Bladder microvascular endothelial cell (primary cell): ENCODE results near the gene AMD1. TPM values are rescaled to one million over a fixed set of nuclear protein-coding genes. Genes with fewer than 3 reads are reported as not detected.

Experiments used
- total RNA-seq: library from RNA; depleted of rRNA; stranded (reverse); fragments of >200 nt; gene quantifications from 2 replicates; pipeline ENCODE4 v1.2.3, GENCODE V29; 2014

AMD1 gene
- 28.3 and 53.3 TPM in 2 replicates for total RNA-seq

GRCh38 chr6:110873981-110874879, at the start of gene AMD1:
AMD1 (plus strand) TSS chr6:110874785; CDS start chr6:110875106, 321 bp downstream.

Other genes starting within 250 kb of the AMD1 start
- 4.2 and 8.6 TPM in 2 replicates for gene CDK19, start 59.3 kb upstream of the AMD1 start, total RNA-seq
- 48.5 and 51.6 TPM in 2 replicates for gene GTF3C6, start 83.9 kb downstream of the AMD1 start, total RNA-seq
- 6.8 and 11.6 TPM in 2 replicates for gene RPF2, start 107.3 kb downstream of the AMD1 start, total RNA-seq
- gene SLC16A10, start 212.7 kb downstream of the AMD1 start, total RNA-seq = not detected in 2 replicates